ENCODE data around the gene CHL1.
"Not testable (repeated sequence)": the region's sequence is repeated elsewhere in the genome, so short reads cannot be mapped to it uniquely, and the experiment has no call there.

Gene CHL1

GRCh38 chr3:347581-347980 lies 151.0 kb downstream of the CHL1 start:
- DNase-seq, result no peak

GRCh38 chr3:350871-351371 lies 154.4 kb downstream of the CHL1 start:
- no peak for DNase-seq

- DNase-seq, result no peak
These were observed 156.0 kb downstream of the CHL1 start for GRCh38 chr3:352599-352998.

- no peak for DNase-seq
These were observed 156.7 kb downstream of the CHL1 start for GRCh38 chr3:353191-353739.

GRCh38 chr3:354432-354831 lies 157.9 kb downstream of the CHL1 start:
- DNase-seq, result peak; percentile 34 to 48 (median 47)

GRCh38 chr3:355622-356021 lies 159.1 kb downstream of the CHL1 start:
- no peak for DNase-seq

GRCh38 chr3:356952-357351 lies 160.4 kb downstream of the CHL1 start:
- DNase-seq, result no peak

- DNase-seq, result no peak
These were observed 163.1 kb downstream of the CHL1 start for GRCh38 chr3:359672-360071.

- no peak for DNase-seq
These were observed 166.2 kb downstream of the CHL1 start for GRCh38 chr3:362681-363338.

GRCh38 chr3:364287-364686 lies 167.7 kb downstream of the CHL1 start:
- DNase-seq, result no peak

GRCh38 chr3:365268-365667 lies 168.7 kb downstream of the CHL1 start:
- DNase-seq, result no peak

- DNase-seq, result not testable (repeated sequence)
These were observed 169.7 kb downstream of the CHL1 start for GRCh38 chr3:366253-366652.

GRCh38 chr3:373193-373779 lies 176.7 kb downstream of the CHL1 start:
- DNase-seq, result no peak

- no peak for DNase-seq
These were observed 177.9 kb downstream of the CHL1 start for GRCh38 chr3:374459-374858.

- DNase-seq, result peak in 1 of 3 donors; percentile 2
These were observed 180.6 kb downstream of the CHL1 start for GRCh38 chr3:377158-377561.

- DNase-seq, result no peak
These were observed 184.2 kb downstream of the CHL1 start for GRCh38 chr3:380801-381200.

- no peak for DNase-seq
These were observed 188.6 kb downstream of the CHL1 start for GRCh38 chr3:385151-385550.

GRCh38 chr3:394775-395174 lies 198.2 kb downstream of the CHL1 start:
- no peak for DNase-seq

GRCh38 chr3:396293-396692 lies 199.7 kb downstream of the CHL1 start:
- DNase-seq, result no peak

GRCh38 chr3:399647-400046 lies 203.1 kb downstream of the CHL1 start:
- DNase-seq, result no peak

- DNase-seq, result no peak
These were observed 207.3 kb downstream of the CHL1 start for GRCh38 chr3:403826-404225.

GRCh38 chr3:409011-409410 lies 212.4 kb downstream of the CHL1 start:
- no peak for DNase-seq

GRCh38 chr3:411226-411625 lies 214.7 kb downstream of the CHL1 start:
- DNase-seq, result no peak

GRCh38 chr3:414063-414462 lies 217.5 kb downstream of the CHL1 start:
- peak; percentile 0 to 36 (median 21) for DNase-seq

Data from suppressor macrophage treated with lipopolysaccharide for 1 hour (primary cell).